Measurements from ENCODE around the gene ZNF749. TPM values are rescaled to one million over a fixed set of nuclear protein-coding genes. Genes with fewer than 3 reads are reported as not detected.
"Not testable (repeated sequence)": the region's sequence is repeated elsewhere in the genome, so short reads cannot be mapped to it uniquely, and the experiment has no call there.

The ZNF749 gene
- total RNA-seq, 4 donors from 2014 or later = 4.8 to 10.6 (median 6.8) TPM

DNA sequence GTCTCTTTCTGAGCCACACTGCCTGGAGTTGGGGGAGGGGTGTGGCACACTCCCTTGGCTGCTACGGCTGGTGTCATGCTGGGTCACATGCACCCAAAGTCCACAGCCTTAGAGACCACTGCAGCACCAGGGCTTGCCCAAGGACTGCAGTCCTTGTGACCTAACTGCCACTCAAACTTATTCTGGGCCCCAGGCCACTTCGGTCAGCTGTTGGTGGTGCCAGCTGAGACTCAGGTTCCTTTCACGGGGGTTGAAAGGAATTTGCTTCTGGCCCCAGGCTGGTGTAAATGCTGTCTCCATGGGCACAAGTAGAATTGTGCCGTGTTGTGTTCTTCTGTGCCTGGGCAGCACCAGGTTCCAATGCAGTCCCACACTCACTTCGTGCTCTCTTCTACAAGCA lies 31.4 kb downstream of the ZNF749 start:
- no peak for ATAC-seq
- Histone ChIP-seq H3K4me1 (no peaks in the 10 kb centered on the region), H3K36me3 (peaks cover 0 to 44% of the 10 kb centered on the region in 2 donors), H3K27me3 (no peaks in the 10 kb centered on the region), H3K9me3 (peaks cover 6 to 94% (median 10%) of the 10 kb centered on the region in 3 donors), H3K4me3 (no peak overlapping the region), H3K27ac (no peak overlapping the region)
- TF ChIP-seq EP300 (IDR thresholded peaks at IDR 0.05) (no peak), POLR2A (IDR thresholded peaks at IDR 0.05) (no peak), POLR2AphosphoS5 (IDR thresholded peaks at IDR 0.05) (no peak)
- TF ChIP-seq, protein P1, sequence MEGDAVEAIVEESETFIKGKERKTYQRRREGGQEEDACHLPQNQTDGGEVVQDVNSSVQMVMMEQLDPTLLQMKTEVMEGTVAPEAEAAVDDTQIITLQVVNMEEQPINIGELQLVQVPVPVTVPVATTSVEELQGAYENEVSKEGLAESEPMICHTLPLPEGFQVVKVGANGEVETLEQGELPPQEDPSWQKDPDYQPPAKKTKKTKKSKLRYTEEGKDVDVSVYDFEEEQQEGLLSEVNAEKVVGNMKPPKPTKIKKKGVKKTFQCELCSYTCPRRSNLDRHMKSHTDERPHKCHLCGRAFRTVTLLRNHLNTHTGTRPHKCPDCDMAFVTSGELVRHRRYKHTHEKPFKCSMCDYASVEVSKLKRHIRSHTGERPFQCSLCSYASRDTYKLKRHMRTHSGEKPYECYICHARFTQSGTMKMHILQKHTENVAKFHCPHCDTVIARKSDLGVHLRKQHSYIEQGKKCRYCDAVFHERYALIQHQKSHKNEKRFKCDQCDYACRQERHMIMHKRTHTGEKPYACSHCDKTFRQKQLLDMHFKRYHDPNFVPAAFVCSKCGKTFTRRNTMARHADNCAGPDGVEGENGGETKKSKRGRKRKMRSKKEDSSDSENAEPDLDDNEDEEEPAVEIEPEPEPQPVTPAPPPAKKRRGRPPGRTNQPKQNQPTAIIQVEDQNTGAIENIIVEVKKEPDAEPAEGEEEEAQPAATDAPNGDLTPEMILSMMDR (IDR thresholded peaks at IDR 0.05) = no peak
- WGBS, 2 donors (ENCODE audit: low coverage in 1 of 2) = 100% methylated on average over 2 of the region's 5 CpGs; no CpG with 5 or more reads in 1 of the 2 donors

DNA sequence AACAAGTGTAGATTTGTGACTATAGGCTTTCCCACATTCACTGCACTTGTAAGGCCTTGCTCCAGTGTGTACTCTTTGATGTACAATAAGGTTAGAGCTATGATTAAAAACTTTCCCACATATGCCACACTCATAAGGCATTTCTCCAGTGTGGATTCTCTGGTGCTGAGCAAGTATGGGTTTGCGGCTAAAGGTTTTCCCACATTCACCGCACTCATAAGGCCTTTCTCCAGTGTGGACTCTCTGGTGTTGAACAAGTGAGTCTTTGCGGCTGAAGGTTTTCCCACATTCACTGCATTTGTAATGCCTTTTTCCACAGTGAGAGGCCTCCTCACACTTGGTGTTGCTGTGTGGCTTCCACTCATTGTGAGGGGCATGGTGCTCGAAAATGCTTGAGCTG lies 38.5 kb downstream of the ZNF749 start:
- Histone ChIP-seq H3K4me3 (no peak overlapping the region), H3K9me3 (peaks cover 3 to 93% (median 11%) of the 10 kb centered on the region in 3 donors), H3K27me3 (no peaks in the 10 kb centered on the region), H3K4me1 (peaks cover 0 to 12% (median 0%) of the 10 kb centered on the region in 3 donors), H3K27ac (no peak overlapping the region), H3K36me3 (peaks cover 0 to 69% of the 10 kb centered on the region in 2 donors)
- TF ChIP-seq, protein P1 (IDR thresholded peaks at IDR 0.05) = no peak
- TF ChIP-seq POLR2A (IDR thresholded peaks at IDR 0.05) = no peak
- WGBS, 2 donors (ENCODE audit: low coverage in 1 of 2) = 100% methylated on average over 3 to 4 of the region's 4 CpGs
- ATAC-seq = no peak

DNA sequence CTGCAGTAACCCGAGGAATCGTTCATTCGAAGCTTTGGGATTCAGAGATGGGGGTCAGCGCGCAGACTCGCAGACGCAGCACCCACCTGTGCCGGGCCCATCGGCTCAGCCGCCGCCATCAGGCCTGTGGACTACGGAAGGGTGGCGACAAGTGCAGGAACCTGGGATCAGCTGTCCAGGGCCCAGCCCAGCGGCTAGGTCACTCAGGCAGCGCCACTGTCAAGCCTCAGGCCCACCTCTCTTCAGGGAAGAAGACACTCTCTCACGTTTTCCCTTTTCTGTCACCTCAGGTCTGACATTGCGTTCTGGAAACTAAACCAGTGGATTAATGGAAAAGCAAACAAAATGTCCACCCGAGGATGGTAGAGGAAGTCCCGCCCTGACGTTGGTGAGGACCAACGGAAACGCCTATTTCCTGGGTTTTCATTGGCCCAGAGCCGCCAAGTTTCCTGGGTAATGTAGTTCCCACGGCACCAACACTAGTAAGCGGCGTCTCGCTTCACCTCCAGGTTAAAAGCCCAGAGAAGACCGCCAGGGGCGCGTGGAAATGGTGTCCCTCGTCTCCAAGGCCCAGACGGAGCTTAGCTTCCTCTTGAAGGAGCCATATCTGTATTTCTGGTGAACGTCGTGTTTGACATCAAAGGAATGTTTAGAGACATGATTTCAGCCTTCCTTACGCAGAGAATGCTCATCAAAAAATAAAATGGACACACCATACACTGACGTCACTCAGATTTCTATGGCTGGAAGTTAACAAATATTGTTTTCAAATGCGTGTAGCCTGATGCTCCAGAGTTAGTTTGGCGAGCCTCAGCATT lies 42.3 kb downstream of the ZNF749 start, which contains the start of gene ZNF772:
Gene ZNF772, minus strand, starts transcription at position 376 of the 818 bp plus-strand sequence. Its CDS starts 257 bp downstream, at position 119.
- 9 to 19% methylated on average over 7 to 18 of the region's 38 CpGs for WGBS, 2 donors (ENCODE audit: low coverage in 1 of 2)
- H3K27ac ChIP-seq = peak within 1 kb of the TSS; percentile 11 to 87 (median 86)

GRCh38 chr19:57487477-57488298 lies 52.6 kb downstream of the ZNF749 start, which contains the start of gene ZNF419:
Gene ZNF419, plus strand, starts transcription at chr19:57487750. Its CDS starts 201 bp downstream, at chr19:57487951.
- Histone ChIP-seq H3K36me3 (peaks cover 0 to 32% of the 10 kb centered on the region in 2 donors), H3K27ac (peak within 1 kb of the TSS; percentile 18 to 81 (median 79)), H3K4me3 (peak within 1 kb of the TSS; percentile 82 to 85)
- H3K9me3 ChIP-seq, H3K27me3 ChIP-seq, H3K4me1 ChIP-seq: not testable (repeated sequence)
- peak; percentile 98 for ATAC-seq
- TF ChIP-seq POLR2A (IDR thresholded peaks at IDR 0.05) (peak; percentile 27 to 45), POLR2AphosphoS5 (IDR thresholded peaks at IDR 0.05) (peak; percentile 42)
- TF ChIP-seq, protein P1 (IDR thresholded peaks at IDR 0.05) = peak in 2 of 4 experiments; percentile 7 to 13
- WGBS, 2 donors (ENCODE audit: low coverage in 1 of 2) = 3 to 11% methylated on average over 3 to 13 of the region's 69 CpGs

More for the DNA sequence above, 42.3 kb downstream of the ZNF749 start, which contains the start of gene ZNF772:
- TF ChIP-seq POLR2A (IDR thresholded peaks at IDR 0.05) (no peak), POLR2AphosphoS5 (IDR thresholded peaks at IDR 0.05) (peak; percentile 11)
- TF ChIP-seq, protein P1 (IDR thresholded peaks at IDR 0.05) = peak in 3 of 4 experiments; percentile 42 to 87 (median 55)
- Histone ChIP-seq H3K9me3 (peaks cover 0 to 56% (median 3%) of the 10 kb centered on the region in 3 donors), H3K27me3 (no peaks in the 10 kb centered on the region), H3K4me3 (peak within 1 kb of the TSS; percentile 40 to 73), H3K36me3 (peaks cover 0 to 41% of the 10 kb centered on the region in 2 donors), H3K4me1 (peaks cover 0 to 12% (median 0%) of the 10 kb centered on the region in 3 donors)
- peak; percentile 98 for ATAC-seq

DNA sequence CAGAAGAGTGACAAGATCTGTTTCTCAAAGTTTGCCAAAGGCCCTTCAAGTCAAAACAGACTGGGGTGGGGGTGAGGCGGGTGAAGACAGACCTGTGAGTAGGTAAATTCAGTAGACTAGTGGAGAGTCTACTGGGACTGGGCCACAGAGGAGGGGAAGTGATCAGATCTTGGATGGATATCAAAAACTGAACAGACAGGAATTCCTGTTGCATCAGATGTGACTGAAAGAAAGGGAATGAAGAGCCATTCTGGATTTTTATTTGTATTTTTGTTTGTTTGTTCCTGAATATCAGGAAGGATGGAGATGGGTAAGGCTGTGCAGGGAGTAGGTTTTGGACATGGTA lies 53.1 kb downstream of the ZNF749 start:
- peaks cover 0 to 38% of the 10 kb centered on the region in 2 donors for H3K36me3 ChIP-seq
- peak; percentile 4 for ATAC-seq
- not testable (repeated sequence) for H3K27me3 ChIP-seq, H3K9me3 ChIP-seq, H3K4me1 ChIP-seq, H3K27ac ChIP-seq
- WGBS, 2 donors (ENCODE audit: low coverage in 1 of 2) = no CpG with 5 or more reads among the region's 1 CpG
- H3K4me3 ChIP-seq = peak overlapping the region; percentile 6 to 82

Measured in gastroesophageal sphincter (tissue), 4 donors.